Measurements from ENCODE around the gene NR2C2. TPM values are rescaled to one million over a fixed set of nuclear protein-coding genes. Genes with fewer than 3 reads are reported as not detected.

NR2C2 gene
- total and polyA plus RNA-seq, 9 of the 15 experiments (the other 6 are each of a cell fraction or from before 2014, with no cell fraction given): 6.1 to 33.0 (median 14.6) TPM

GRCh38 chr3:15051531-15051930, 104.1 kb downstream of the NR2C2 start (continued):
- TF ChIP-seq CTCF (IDR thresholded peaks at IDR 0.05 in 2 of 3, conservative IDR thresholded peaks at IDR 0.05 in 1 of 3; ENCODE audit: insufficient read depth in 2 of 3, low read depth in 1 of 3, low read length in 3 of 3) (peak; percentile 76 to 90 (median 77)), SAFB (IDR thresholded peaks at IDR 0.05; ENCODE audit: borderline replicate concordance, low read depth, low read length) (no peak), CSDE1 (IDR thresholded peaks at IDR 0.05) (no peak), TEAD4 (IDR thresholded peaks at IDR 0.05; ENCODE audit: low read length) (0 out of 2 replicates have a peak, but pooled peaks have one; percentile 10), TEAD4 (CRISPR knock-in tag; IDR thresholded peaks at IDR 0.05; ENCODE audit: borderline replicate concordance) (no peak), POLR2AphosphoS2 (IDR thresholded peaks at IDR 0.05; ENCODE audit: low read length) (peak; percentile 35; the same call in 1 of the 2 replicates), HIVEP1 (CRISPR knock-in tag; IDR thresholded peaks at IDR 0.05) (no peak), MEF2A (IDR thresholded peaks at IDR 0.05; ENCODE audit: control insufficient read depth, low read depth, low read length) (no peak), ZNF583 (CRISPR knock-in tag; IDR thresholded peaks at IDR 0.05) (no peak), ZNF24 (IDR thresholded peaks at IDR 0.05) (no peak), OTX1 (CRISPR knock-in tag; IDR thresholded peaks at IDR 0.05) (no peak), CREB1 (IDR thresholded peaks at IDR 0.05) (0 out of 2 replicates have a peak, but pooled peaks have one; percentile 31), CREB1 (CRISPR knock-in tag; IDR thresholded peaks at IDR 0.05) (no peak), TARDBP (IDR thresholded peaks at IDR 0.05) (no peak), PML (IDR thresholded peaks at IDR 0.05; ENCODE audit: low read length) (no peak; the same call in 1 of the 2 replicates), NR2C2 (CRISPR knock-in tag; IDR thresholded peaks at IDR 0.05) (0 out of 2 replicates have a peak, but pooled peaks have one; percentile 18), NR2C2 (tag; IDR thresholded peaks at IDR 0.05) (no peak), ZNF121 (CRISPR knock-in tag; conservative IDR thresholded peaks at IDR 0.05) (no peak), ZNF830 (CRISPR knock-in tag; IDR thresholded peaks at IDR 0.05) (no peak), RCOR1 (IDR thresholded peaks at IDR 0.05; ENCODE audit: borderline replicate concordance in 1 of 2, low read depth in 2 of 2, low read length in 2 of 2) (no peak), IRF9 (tag; IDR thresholded peaks at IDR 0.05) (no peak), ZBTB26 (CRISPR knock-in tag; IDR thresholded peaks at IDR 0.05) (no peak), CTBP1 (IDR thresholded peaks at IDR 0.05; ENCODE audit: borderline replicate concordance) (no peak), GTF2B (IDR thresholded peaks at IDR 0.05; ENCODE audit: extremely low read depth, insufficient read length) (no peak), NCOA6 (IDR thresholded peaks at IDR 0.05) (no peak), E2F4 (CRISPR knock-in tag; IDR thresholded peaks at IDR 0.05; ENCODE audit: low read depth) (no peak), RAD21 (CRISPR knock-in tag; conservative IDR thresholded peaks at IDR 0.05 in 1 of 2, IDR thresholded peaks at IDR 0.05 in 1 of 2) (peak; percentile 6 to 51; a peak in 2 of 4 replicates)
